Measurements from ENCODE around the gene CCDC81. TPM values are rescaled to one million over a fixed set of nuclear protein-coding genes. Genes with fewer than 3 reads are reported as not detected.

The CCDC81 gene
- under 1 TPM; 0.27 to 0.47 TPM for total RNA-seq
- 0.40 TPM for polyA plus RNA-seq (2013, experiment 1 of 2)
- polyA plus RNA-seq (2013, experiment 2 of 2): 0.61 TPM
- 0 to 1.4 (median 0.56) reads per million in 172 experiments for total RNA-seq

- ATAC-seq (ENCODE audit: poor library complexity) (no peak), DNase-seq (no peak)
- Mint-ChIP-seq H3K36me3 (ENCODE audit: low read depth) (no peaks in the 10 kb centered on the region), H3K4me3 (no peak within 1 kb of the TSS), H3K9me3 (no peaks in the 10 kb centered on the region), H3K27me3 (peaks cover 7% of the 10 kb centered on the region), H3K4me1 (ENCODE audit: low read depth) (no peaks in the 10 kb centered on the region), H3K27ac (no peak within 1 kb of the TSS)
- intact Hi-C loops (cut with DNase I, micrococcal nuclease): no loop called here
- Histone ChIP-seq H3K36me3 (ENCODE audit: insufficient read depth, low read length) (no peaks in the 10 kb centered on the region), H3K27me3 (ENCODE audit: control insufficient read depth in 1 of 2, insufficient read depth in 2 of 2, low read length in 2 of 2) (no peaks in the 10 kb centered on the region), H3K27ac (ENCODE audit: low read depth in 1 of 2, low read length in 2 of 2) (no peak within 1 kb of the TSS), H3K9me3 (ENCODE audit: control insufficient read depth in 1 of 2, insufficient read depth in 1 of 2, low read length in 2 of 2) (peaks cover 0 to 7% of the 10 kb centered on the region in 2 experiments), H3K4me1 (ENCODE audit: insufficient read depth, low read length) (no peaks in the 10 kb centered on the region), H3K4me3 (ENCODE audit: low read length) (no peak within 1 kb of the TSS)
- ChIA-PET CTCF (no interaction called here), POLR2A (no interaction called here)
- TF ChIP-seq CTCF (IDR thresholded peaks at IDR 0.05): no peak
These were observed at the start of gene CCDC81 for GRCh38 chr11:86374586-86374985. Gene CCDC81 (plus strand): TSS chr11:86374887. CDS start chr11:86375164, 277 bp downstream.

- no peaks in the 10 kb centered on the region for H3K27me3 Mint-ChIP-seq
- Histone ChIP-seq H3K9me3 (ENCODE audit: control insufficient read depth in 1 of 2, insufficient read depth in 1 of 2, low read length in 2 of 2) (peaks cover 0 to 5% of the 10 kb centered on the region in 2 experiments), H3K4me1 (ENCODE audit: insufficient read depth, low read length) (no peaks in the 10 kb centered on the region), H3K27ac (ENCODE audit: low read depth in 1 of 2, low read length in 2 of 2) (no peak overlapping the region), H3K36me3 (ENCODE audit: insufficient read depth, low read length) (peaks cover 36% of the 10 kb centered on the region), H3K4me3 (ENCODE audit: low read length) (no peak overlapping the region), H3K27me3 (ENCODE audit: control insufficient read depth in 1 of 2, insufficient read depth in 2 of 2, low read length in 2 of 2) (no peaks in the 10 kb centered on the region)
- ChIA-PET POLR2A (no interaction called here), CTCF (no interaction called here)
- no peaks in the 10 kb centered on the region for H3K4me1 Mint-ChIP-seq (ENCODE audit: low read depth)
- DNase-seq: no peak
- intact Hi-C loops (cut with DNase I, micrococcal nuclease): no loop called here
- H3K27ac Mint-ChIP-seq: no peak overlapping the region
- no peak for TF ChIP-seq CTCF (IDR thresholded peaks at IDR 0.05)
- peaks cover 96% of the 10 kb centered on the region for H3K36me3 Mint-ChIP-seq (ENCODE audit: low read depth)
- ATAC-seq (ENCODE audit: poor library complexity): no peak
- H3K4me3 Mint-ChIP-seq: no peak overlapping the region
- H3K9me3 Mint-ChIP-seq: no peaks in the 10 kb centered on the region
These were observed 39.4 kb upstream of the CCDC81 start for GRCh38 chr11:86335131-86335767.

- Histone ChIP-seq H3K4me1 (ENCODE audit: insufficient read depth, low read length) (no peaks in the 10 kb centered on the region), H3K27ac (ENCODE audit: low read depth in 1 of 2, low read length in 2 of 2) (no peak overlapping the region), H3K9me3 (ENCODE audit: control insufficient read depth in 1 of 2, insufficient read depth in 1 of 2, low read length in 2 of 2) (peaks cover 0 to 5% of the 10 kb centered on the region in 2 experiments), H3K4me3 (ENCODE audit: low read length) (no peak overlapping the region), H3K36me3 (ENCODE audit: insufficient read depth, low read length) (peaks cover 33% of the 10 kb centered on the region), H3K27me3 (ENCODE audit: control insufficient read depth in 1 of 2, insufficient read depth in 2 of 2, low read length in 2 of 2) (no peaks in the 10 kb centered on the region)
- Mint-ChIP-seq H3K36me3 (ENCODE audit: low read depth) (peaks cover 97% of the 10 kb centered on the region), H3K27me3 (no peaks in the 10 kb centered on the region), H3K9me3 (no peaks in the 10 kb centered on the region), H3K4me1 (ENCODE audit: low read depth) (peaks cover 11% of the 10 kb centered on the region), H3K4me3 (no peak overlapping the region), H3K27ac (no peak overlapping the region)
- POLR2A ChIA-PET: no interaction called here
- CTCF ChIA-PET: interaction anchor here (0.7 kb wide), 1 partner anchor 66 kb away, joined by 3 read pairs; no protein-coding TSS in a partner anchor
- no peak for DNase-seq
- intact Hi-C loops (cut with DNase I, micrococcal nuclease): no loop called here
- ATAC-seq (ENCODE audit: poor library complexity): no peak
- no peak for TF ChIP-seq CTCF (IDR thresholded peaks at IDR 0.05)
These were observed 37.5 kb upstream of the CCDC81 start for GRCh38 chr11:86337227-86337626.
